Measurements from ENCODE around the gene CHD2. TPM values are rescaled to one million over a fixed set of nuclear protein-coding genes. Genes with fewer than 3 reads are reported as not detected.

The CHD2 gene
- total RNA-seq, 1 experiment from 2014 or later, result 101 TPM

- Mint-ChIP-seq H3K27me3 (ENCODE audit: low read depth) (peaks cover 4% of the 10 kb centered on the region), H3K4me3 (no peak overlapping the region), H3K27ac (no peak overlapping the region), H3K4me1 (peaks cover 4% of the 10 kb centered on the region; the same call in 1 of the 2 replicates), H3K36me3 (peaks cover 5% of the 10 kb centered on the region), H3K9me3 (peaks cover 8% of the 10 kb centered on the region)
- no peak for TF ChIP-seq ZNF317 (CRISPR knock-in tag; IDR thresholded peaks at IDR 0.05; ENCODE audit: borderline replicate concordance, low read depth)
- no peak for TF ChIP-seq RORB (CRISPR knock-in tag; IDR thresholded peaks at IDR 0.05)
- TF ChIP-seq EMX1 (CRISPR knock-in tag; IDR thresholded peaks at IDR 0.05), result no peak
- TF ChIP-seq GTF2I (CRISPR knock-in tag; conservative IDR thresholded peaks at IDR 0.05), result no peak
- TF ChIP-seq SMAD4 (CRISPR knock-in tag; IDR thresholded peaks at IDR 0.05), result no peak
- TF ChIP-seq, protein P1, sequence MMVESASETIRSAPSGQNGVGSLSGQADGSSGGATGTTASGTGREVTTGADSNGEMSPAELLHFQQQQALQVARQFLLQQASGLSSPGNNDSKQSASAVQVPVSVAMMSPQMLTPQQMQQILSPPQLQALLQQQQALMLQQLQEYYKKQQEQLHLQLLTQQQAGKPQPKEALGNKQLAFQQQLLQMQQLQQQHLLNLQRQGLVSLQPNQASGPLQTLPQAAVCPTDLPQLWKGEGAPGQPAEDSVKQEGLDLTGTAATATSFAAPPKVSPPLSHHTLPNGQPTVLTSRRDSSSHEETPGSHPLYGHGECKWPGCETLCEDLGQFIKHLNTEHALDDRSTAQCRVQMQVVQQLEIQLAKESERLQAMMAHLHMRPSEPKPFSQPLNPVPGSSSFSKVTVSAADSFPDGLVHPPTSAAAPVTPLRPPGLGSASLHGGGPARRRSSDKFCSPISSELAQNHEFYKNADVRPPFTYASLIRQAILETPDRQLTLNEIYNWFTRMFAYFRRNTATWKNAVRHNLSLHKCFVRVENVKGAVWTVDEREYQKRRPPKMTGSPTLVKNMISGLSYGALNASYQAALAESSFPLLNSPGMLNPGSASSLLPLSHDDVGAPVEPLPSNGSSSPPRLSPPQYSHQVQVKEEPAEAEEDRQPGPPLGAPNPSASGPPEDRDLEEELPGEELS (CRISPR knock-in tag; IDR thresholded peaks at IDR 0.05), result no peak
- TF ChIP-seq ZBTB43 (CRISPR knock-in tag; IDR thresholded peaks at IDR 0.05), result no peak
- TF ChIP-seq CREM (CRISPR knock-in tag; IDR thresholded peaks at IDR 0.05), result no peak
- no peak for TF ChIP-seq NR1H2 (CRISPR knock-in tag; IDR thresholded peaks at IDR 0.05)
- TF ChIP-seq, protein P2, sequence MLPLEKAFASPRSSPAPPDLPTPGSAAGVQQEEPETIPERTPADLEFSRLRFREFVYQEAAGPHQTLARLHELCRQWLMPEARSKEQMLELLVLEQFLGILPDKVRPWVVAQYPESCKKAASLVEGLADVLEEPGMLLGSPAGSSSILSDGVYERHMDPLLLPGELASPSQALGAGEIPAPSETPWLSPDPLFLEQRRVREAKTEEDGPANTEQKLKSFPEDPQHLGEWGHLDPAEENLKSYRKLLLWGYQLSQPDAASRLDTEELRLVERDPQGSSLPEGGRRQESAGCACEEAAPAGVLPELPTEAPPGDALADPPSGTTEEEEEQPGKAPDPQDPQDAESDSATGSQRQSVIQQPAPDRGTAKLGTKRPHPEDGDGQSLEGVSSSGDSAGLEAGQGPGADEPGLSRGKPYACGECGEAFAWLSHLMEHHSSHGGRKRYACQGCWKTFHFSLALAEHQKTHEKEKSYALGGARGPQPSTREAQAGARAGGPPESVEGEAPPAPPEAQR (CRISPR knock-in tag; IDR thresholded peaks at IDR 0.05), result no peak
- TF ChIP-seq CREB1 (CRISPR knock-in tag; IDR thresholded peaks at IDR 0.05), result no peak
- TF ChIP-seq ZNF416 (CRISPR knock-in tag; IDR thresholded peaks at IDR 0.05), result no peak
- TF ChIP-seq, protein P3, sequence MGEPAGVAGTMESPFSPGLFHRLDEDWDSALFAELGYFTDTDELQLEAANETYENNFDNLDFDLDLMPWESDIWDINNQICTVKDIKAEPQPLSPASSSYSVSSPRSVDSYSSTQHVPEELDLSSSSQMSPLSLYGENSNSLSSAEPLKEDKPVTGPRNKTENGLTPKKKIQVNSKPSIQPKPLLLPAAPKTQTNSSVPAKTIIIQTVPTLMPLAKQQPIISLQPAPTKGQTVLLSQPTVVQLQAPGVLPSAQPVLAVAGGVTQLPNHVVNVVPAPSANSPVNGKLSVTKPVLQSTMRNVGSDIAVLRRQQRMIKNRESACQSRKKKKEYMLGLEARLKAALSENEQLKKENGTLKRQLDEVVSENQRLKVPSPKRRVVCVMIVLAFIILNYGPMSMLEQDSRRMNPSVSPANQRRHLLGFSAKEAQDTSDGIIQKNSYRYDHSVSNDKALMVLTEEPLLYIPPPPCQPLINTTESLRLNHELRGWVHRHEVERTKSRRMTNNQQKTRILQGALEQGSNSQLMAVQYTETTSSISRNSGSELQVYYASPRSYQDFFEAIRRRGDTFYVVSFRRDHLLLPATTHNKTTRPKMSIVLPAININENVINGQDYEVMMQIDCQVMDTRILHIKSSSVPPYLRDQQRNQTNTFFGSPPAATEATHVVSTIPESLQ (CRISPR knock-in tag; IDR thresholded peaks at IDR 0.05), result no peak
- no peak for TF ChIP-seq PRRX2 (CRISPR knock-in tag; IDR thresholded peaks at IDR 0.05)
- TF ChIP-seq, protein P4, sequence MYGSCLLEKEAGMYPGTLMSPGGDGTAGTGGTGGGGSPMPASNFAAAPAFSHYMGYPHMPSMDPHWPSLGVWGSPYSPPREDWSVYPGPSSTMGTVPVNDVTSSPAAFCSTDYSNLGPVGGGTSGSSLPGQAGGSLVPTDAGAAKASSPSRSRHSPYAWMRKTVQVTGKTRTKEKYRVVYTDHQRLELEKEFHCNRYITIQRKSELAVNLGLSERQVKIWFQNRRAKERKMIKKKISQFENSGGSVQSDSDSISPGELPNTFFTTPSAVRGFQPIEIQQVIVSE (CRISPR knock-in tag; IDR thresholded peaks at IDR 0.05; ENCODE audit: borderline replicate concordance), result no peak
- ChIA-PET POLR2A (no interaction called here), CTCF (no interaction called here)
- DNase-seq (ENCODE audit: low spot score) (no peak), ATAC-seq (no peak)
Observed at GRCh38 chr15:92853222-92853621, 46.9 kb upstream of the CHD2 start.

- H3K36me3 Mint-ChIP-seq, result peaks cover 6% of the 10 kb centered on the region; the same call in 1 of the 2 replicates
- DNase-seq (ENCODE audit: low spot score), result no peak
- H3K4me1 Mint-ChIP-seq, result no peaks in the 10 kb centered on the region
- no peak overlapping the region for H3K27ac Mint-ChIP-seq
- H3K4me3 Mint-ChIP-seq, result no peak overlapping the region
- POLR2A ChIA-PET, result interaction anchor here (1.0 kb wide), 1 partner anchor 21 kb away, joined by 3 read pairs; no protein-coding TSS in a partner anchor
- peaks cover 10% of the 10 kb centered on the region for H3K9me3 Mint-ChIP-seq
- no peaks in the 10 kb centered on the region for H3K27me3 Mint-ChIP-seq (ENCODE audit: low read depth)
- CTCF ChIA-PET, result no interaction called here
- ATAC-seq, result no peak
- TF ChIP-seq NR3C1 (CRISPR knock-in tag; conservative IDR thresholded peaks at IDR 0.05; ENCODE audit: low read depth), result no peak
- TF ChIP-seq, protein P5, sequence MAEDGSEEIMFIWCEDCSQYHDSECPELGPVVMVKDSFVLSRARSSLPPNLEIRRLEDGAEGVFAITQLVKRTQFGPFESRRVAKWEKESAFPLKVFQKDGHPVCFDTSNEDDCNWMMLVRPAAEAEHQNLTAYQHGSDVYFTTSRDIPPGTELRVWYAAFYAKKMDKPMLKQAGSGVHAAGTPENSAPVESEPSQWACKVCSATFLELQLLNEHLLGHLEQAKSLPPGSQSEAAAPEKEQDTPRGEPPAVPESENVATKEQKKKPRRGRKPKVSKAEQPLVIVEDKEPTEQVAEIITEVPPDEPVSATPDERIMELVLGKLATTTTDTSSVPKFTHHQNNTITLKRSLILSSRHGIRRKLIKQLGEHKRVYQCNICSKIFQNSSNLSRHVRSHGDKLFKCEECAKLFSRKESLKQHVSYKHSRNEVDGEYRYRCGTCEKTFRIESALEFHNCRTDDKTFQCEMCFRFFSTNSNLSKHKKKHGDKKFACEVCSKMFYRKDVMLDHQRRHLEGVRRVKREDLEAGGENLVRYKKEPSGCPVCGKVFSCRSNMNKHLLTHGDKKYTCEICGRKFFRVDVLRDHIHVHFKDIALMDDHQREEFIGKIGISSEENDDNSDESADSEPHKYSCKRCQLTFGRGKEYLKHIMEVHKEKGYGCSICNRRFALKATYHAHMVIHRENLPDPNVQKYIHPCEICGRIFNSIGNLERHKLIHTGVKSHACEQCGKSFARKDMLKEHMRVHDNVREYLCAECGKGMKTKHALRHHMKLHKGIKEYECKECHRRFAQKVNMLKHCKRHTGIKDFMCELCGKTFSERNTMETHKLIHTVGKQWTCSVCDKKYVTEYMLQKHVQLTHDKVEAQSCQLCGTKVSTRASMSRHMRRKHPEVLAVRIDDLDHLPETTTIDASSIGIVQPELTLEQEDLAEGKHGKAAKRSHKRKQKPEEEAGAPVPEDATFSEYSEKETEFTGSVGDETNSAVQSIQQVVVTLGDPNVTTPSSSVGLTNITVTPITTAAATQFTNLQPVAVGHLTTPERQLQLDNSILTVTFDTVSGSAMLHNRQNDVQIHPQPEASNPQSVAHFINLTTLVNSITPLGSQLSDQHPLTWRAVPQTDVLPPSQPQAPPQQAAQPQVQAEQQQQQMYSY (CRISPR knock-in tag; IDR thresholded peaks at IDR 0.05), result no peak
- TF ChIP-seq TEAD4 (CRISPR knock-in tag; IDR thresholded peaks at IDR 0.05), result no peak
- no peak for TF ChIP-seq GABPB1 (CRISPR knock-in tag; IDR thresholded peaks at IDR 0.05)
- no peak for TF ChIP-seq FOXP1 (CRISPR knock-in tag; IDR thresholded peaks at IDR 0.05; ENCODE audit: borderline replicate concordance)
- no peak for TF ChIP-seq ZNF416 (CRISPR knock-in tag; IDR thresholded peaks at IDR 0.05)
- no peak for TF ChIP-seq ATF1 (CRISPR knock-in tag; IDR thresholded peaks at IDR 0.05)
- no peak for TF ChIP-seq ZNF138 (CRISPR knock-in tag; conservative IDR thresholded peaks at IDR 0.05)
- TF ChIP-seq NFE2L1 (CRISPR knock-in tag; IDR thresholded peaks at IDR 0.05), result no peak
- no peak for TF ChIP-seq TP53 (CRISPR knock-in tag; IDR thresholded peaks at IDR 0.05)
- TF ChIP-seq NFATC4 (CRISPR knock-in tag; IDR thresholded peaks at IDR 0.05), result no peak
Observed at GRCh38 chr15:92861742-92862141, 38.4 kb upstream of the CHD2 start.

Data from WTC11 (cell line).